ENCODE measurements around the gene UIMC1. TPM values are rescaled to one million over a fixed set of nuclear protein-coding genes. Genes with fewer than 3 reads are reported as not detected.
"Not testable (repeated sequence)": the region's sequence is repeated elsewhere in the genome, so short reads cannot be mapped to it uniquely, and the experiment has no call there.

UIMC1 gene
- 10 to 100 TPM; 46.5 to 50.5 TPM for total RNA-seq

DNA sequence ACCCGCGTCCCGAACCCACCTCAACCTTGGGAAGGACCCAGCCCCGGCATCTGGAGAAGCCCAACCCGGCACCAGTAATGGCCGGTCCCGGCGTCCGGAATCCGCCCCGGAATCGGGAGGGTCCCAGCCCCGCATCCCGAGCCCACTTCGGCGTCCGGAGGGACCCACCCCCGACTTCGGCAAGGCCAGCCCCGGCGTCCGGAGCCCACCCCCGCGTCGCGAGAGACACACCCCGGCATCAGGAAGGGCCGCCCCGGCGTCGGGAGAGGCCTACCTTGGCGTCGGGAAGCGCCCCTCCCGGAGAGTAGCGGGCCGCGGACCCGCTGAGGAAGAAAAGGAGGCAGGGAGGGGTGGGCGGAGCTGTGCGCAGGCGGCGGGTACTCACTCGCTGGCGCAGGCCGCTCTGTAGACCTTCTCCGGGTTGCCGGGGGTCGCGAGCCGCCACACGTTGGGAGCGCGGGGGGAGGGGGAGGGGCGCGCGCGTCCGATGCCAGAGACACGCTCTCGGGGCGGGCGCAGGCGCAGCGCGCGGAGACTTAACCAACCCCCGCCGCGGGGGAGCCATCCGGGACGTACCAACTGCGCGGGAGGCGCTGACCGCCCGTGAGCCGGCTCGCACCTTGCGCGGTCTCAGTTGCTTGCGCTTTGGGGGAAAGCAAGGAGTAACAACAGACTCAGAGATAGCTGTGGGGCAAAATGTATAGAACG lies at the start of gene UIMC1:
TSS of gene UIMC1 (minus strand) at position 515 of the 708 bp plus-strand sequence. CDS start 24,164 bp downstream, outside the sequence.
- CTCF ChIA-PET = interaction anchor here (0.6 to 2.5 kb wide), 6 partner anchors 10 to 346 kb away, joined by 3 to 16 read pairs (median 8); partner anchors contain the start of gene ZNF346
- no peaks in the 10 kb centered on the region for H3K27me3 Mint-ChIP-seq
- DNase-seq = peak; percentile 93
- H3K4me3 Mint-ChIP-seq = peak within 1 kb of the TSS; percentile 93
- POLR2A ChIA-PET = interaction anchor here (0.6 to 5.9 kb wide), 10 partner anchors 9 to 509 kb away, joined by 3 to 76 read pairs (median 4); partner anchors contain the start of gene ZNF346
- peak within 1 kb of the TSS; percentile 92 for H3K27ac Mint-ChIP-seq
- H3K4me1 Mint-ChIP-seq = peaks cover 33% of the 10 kb centered on the region
- H3K9me3 Mint-ChIP-seq = no peaks in the 10 kb centered on the region
- peaks cover 14% of the 10 kb centered on the region for H3K36me3 Mint-ChIP-seq (ENCODE audit: low read depth)

DNA sequence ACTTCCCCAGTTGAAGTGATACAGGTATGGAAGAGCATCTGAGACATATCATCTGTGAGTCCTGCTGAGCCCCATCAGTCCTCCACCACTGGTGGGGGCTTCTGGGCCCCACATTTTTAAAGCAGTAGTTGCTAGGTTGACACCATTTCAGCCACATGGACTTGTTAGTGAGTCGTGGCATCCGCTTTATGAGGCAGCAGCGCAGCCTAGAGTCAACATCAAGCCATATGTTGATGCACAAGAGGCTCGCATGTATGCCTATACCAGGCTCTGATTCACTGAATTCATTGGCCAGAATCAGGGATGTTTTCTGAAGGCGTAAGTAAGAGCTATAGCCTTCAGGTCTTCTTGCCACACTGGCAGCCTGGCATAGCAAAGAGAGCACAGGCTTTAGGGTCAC lies 42.7 kb upstream of the UIMC1 start:
- ChIA-PET POLR2A (no interaction called here), CTCF (interaction anchor here (0.7 kb wide), 1 partner anchor 388 kb away, joined by 4 read pairs; no protein-coding TSS in a partner anchor)
- Mint-ChIP-seq H3K4me3 (no peak overlapping the region), H3K27me3 (no peaks in the 10 kb centered on the region), H3K9me3 (no peaks in the 10 kb centered on the region), H3K27ac (no peak overlapping the region), H3K36me3 (ENCODE audit: low read depth) (peaks cover 40% of the 10 kb centered on the region), H3K4me1 (no peaks in the 10 kb centered on the region)
- no peak for DNase-seq

DNA sequence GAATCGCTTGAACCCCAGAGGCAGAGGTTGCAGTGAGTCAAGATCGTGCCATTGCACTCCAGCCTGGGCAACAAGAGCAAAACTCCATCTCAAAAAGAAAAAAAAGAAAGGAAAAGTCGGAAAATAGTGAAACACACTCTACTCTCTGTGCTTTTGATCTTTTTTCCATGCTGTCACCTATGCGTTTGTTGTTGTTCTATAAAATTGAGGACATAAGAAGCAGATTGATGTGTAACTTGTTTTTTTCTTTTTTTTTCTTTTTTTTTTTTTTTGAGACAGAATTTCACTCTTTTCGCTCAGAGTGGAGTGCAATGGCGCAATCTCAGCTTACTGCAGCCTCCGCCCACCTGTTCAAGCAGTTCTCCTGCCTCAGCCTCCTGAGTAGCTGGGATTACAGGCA lies 42.0 kb upstream of the UIMC1 start:
- H3K4me1 Mint-ChIP-seq, H3K27ac Mint-ChIP-seq, H3K27me3 Mint-ChIP-seq, H3K9me3 Mint-ChIP-seq, POLR2A ChIA-PET, H3K4me3 Mint-ChIP-seq, DNase-seq: not testable (repeated sequence)
- CTCF ChIA-PET = interaction anchor here (0.7 kb wide), 1 partner anchor 388 kb away, joined by 4 read pairs; no protein-coding TSS in a partner anchor
- peaks cover 43% of the 10 kb centered on the region for H3K36me3 Mint-ChIP-seq (ENCODE audit: low read depth)

DNA sequence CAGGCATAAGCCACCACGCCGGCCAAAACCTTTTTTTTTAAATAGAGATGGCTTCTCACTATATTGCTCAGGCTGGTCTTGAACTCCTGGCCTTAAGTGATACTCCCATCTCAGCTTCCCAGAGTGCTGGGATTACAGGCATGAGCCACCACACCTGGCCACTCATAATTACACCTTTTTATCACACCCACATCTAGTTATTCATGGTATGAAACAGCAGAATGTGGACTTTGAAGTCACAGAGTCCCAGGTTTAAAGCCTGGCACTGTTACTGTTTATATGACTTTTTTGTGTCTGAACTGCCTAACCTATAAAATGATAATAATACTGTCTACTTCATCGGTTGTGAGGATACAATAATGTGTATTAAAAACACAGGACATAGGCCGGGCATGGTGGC lies 39.1 kb upstream of the UIMC1 start:
- H3K4me3 Mint-ChIP-seq = no peak overlapping the region
- H3K9me3 Mint-ChIP-seq = no peaks in the 10 kb centered on the region
- peaks cover 48% of the 10 kb centered on the region for H3K36me3 Mint-ChIP-seq (ENCODE audit: low read depth)
- H3K27ac Mint-ChIP-seq = no peak overlapping the region
- ChIA-PET POLR2A (interaction anchor here (0.6 kb wide), 1 partner anchor 118 kb away, joined by 3 read pairs; no protein-coding TSS in a partner anchor), CTCF (no interaction called here)
- no peaks in the 10 kb centered on the region for H3K4me1 Mint-ChIP-seq
- H3K27me3 Mint-ChIP-seq = no peaks in the 10 kb centered on the region
- DNase-seq = no peak

DNA sequence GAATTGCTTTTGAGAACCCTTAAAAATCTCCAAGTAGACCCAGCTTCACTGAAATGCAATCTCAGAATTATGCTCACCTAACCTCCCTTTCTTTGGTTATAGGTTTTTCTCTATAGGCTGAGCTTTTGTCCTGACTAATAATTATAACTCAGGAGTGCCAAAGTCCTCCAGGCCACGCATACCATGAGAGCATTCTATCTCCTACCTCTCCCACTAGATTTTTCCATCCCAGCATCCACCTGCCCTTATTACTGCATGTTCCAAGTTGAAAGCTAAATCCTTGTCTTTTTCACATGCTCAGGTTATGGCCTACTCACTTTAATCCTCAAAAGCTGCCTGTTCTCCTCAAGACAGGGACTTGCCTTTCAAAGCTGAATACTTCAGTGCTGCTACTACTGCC lies 38.1 kb upstream of the UIMC1 start:
- POLR2A ChIA-PET = no interaction called here
- no peak overlapping the region for H3K27ac Mint-ChIP-seq
- H3K9me3 Mint-ChIP-seq = no peaks in the 10 kb centered on the region
- no peak for DNase-seq
- CTCF ChIA-PET = interaction anchor here (1.2 to 2.5 kb wide), 3 partner anchors 22 to 384 kb away, joined by 3 to 9 read pairs (median 6); no protein-coding TSS in a partner anchor
- no peak overlapping the region for H3K4me3 Mint-ChIP-seq
- no peaks in the 10 kb centered on the region for H3K27me3 Mint-ChIP-seq
- H3K4me1 Mint-ChIP-seq = no peaks in the 10 kb centered on the region
- peaks cover 43% of the 10 kb centered on the region for H3K36me3 Mint-ChIP-seq (ENCODE audit: low read depth)

DNA sequence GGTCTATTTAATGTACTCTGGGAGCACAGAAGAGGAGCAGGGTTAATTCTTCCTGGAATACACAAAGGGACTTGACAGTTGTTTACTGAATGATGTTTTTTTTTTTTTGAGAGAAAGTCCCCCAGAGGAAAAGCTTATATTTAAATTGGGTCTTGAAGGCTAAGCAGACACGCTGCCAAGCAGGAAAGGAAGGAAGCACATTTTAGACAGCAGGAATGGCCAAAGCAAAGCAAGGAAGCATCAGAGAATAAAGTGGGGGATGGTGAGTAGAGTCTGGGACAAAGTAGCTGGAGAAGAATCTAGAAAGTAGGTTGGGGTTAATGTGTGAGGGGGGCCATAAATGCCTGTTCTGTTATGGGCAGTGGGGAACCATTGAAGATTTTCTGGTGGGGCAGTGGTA lies 37.4 kb upstream of the UIMC1 start:
- Mint-ChIP-seq H3K27me3 (no peaks in the 10 kb centered on the region), H3K36me3 (ENCODE audit: low read depth) (peaks cover 40% of the 10 kb centered on the region), H3K4me1 (no peaks in the 10 kb centered on the region), H3K9me3 (no peaks in the 10 kb centered on the region), H3K4me3 (no peak overlapping the region), H3K27ac (no peak overlapping the region)
- DNase-seq = no peak
- POLR2A ChIA-PET = no interaction called here
- CTCF ChIA-PET = interaction anchor here (1.2 to 2.5 kb wide), 3 partner anchors 23 to 383 kb away, joined by 3 to 9 read pairs (median 6); no protein-coding TSS in a partner anchor

DNA sequence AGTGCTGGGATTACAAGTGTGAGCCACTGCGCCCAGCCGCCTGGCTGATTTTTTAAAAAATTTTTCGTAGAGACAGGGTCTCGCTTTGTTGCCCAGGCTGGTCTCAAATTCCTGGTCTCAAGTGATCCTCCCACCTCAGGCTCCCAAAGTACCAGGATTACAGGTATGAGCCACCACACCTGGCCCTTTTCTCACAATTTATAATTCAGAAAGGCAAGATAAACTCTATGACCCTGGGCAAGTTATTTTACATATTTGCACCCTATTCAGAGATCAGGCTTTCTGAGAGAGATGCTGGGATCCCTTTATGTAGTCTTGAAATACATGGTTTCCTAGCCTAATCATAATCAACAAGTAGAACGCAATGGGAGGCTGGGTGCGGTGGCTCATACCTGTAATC lies 36.5 kb upstream of the UIMC1 start:
- no peak for DNase-seq
- ChIA-PET CTCF (interaction anchor here (1.5 to 2.5 kb wide), 2 partner anchors 29 to 382 kb away, joined by 6 to 9 read pairs; no protein-coding TSS in a partner anchor), POLR2A (no interaction called here)
- H3K9me3 Mint-ChIP-seq = no peaks in the 10 kb centered on the region
- no peaks in the 10 kb centered on the region for H3K4me1 Mint-ChIP-seq
- no peak overlapping the region for H3K4me3 Mint-ChIP-seq
- H3K36me3 Mint-ChIP-seq (ENCODE audit: low read depth) = peaks cover 39% of the 10 kb centered on the region
- H3K27ac Mint-ChIP-seq = no peak overlapping the region
- H3K27me3 Mint-ChIP-seq = no peaks in the 10 kb centered on the region

DNA sequence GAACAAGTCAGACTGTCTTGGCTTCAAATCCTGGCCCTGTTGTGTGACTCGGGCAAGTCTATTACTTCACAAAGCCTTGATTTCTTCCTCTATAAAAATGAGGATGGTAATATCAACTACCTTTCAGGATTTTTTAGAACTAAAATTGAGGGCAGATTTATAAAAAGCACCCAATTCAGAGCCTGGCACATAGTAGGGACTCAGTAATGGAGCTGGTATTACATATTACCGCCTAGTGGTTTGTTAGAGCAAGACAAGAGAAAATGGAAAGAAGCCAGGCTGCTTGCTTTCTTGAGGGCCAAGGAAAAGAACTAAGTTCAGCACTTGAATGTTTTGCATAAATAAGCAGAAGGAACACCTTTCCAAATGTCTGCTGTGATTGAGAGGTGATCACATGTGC lies 35.4 kb upstream of the UIMC1 start:
- POLR2A ChIA-PET = no interaction called here
- CTCF ChIA-PET = no interaction called here
- no peaks in the 10 kb centered on the region for H3K27me3 Mint-ChIP-seq
- H3K4me3 Mint-ChIP-seq = no peak overlapping the region
- no peak for DNase-seq
- H3K27ac Mint-ChIP-seq = no peak overlapping the region
- no peaks in the 10 kb centered on the region for H3K4me1 Mint-ChIP-seq
- no peaks in the 10 kb centered on the region for H3K9me3 Mint-ChIP-seq
- peaks cover 36% of the 10 kb centered on the region for H3K36me3 Mint-ChIP-seq (ENCODE audit: low read depth)

DNA sequence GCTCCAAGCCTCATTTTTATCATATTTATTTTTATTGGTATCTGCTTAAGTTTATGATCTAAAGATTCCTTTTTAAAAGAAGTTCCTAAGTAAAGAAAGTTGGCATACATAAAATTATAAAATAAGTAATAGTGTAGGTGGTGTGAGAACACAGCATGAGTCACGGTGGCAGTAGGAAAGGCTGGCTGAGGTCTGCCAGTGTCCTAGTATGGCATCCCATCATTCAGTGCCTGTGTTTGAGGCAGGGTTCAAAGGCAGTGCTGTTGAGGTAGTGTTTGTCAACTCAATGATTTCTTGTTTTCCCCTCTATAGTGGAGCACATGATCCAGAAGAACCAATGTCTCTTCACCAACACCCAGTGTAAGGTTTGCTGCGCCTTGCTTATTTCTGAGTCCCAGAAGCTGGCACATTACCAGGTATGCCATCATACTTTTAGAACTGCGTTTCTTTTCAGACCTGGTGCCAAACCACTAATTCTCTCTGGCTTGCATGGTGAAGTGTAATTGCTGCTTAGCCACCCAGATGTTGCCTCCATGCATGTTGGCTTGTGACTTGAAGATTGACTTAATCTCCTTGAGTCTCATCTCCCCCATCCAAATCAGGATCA lies 34.3 kb upstream of the UIMC1 start:
- ChIA-PET POLR2A (no interaction called here), CTCF (no interaction called here)
- Mint-ChIP-seq H3K27ac (no peak overlapping the region), H3K27me3 (no peaks in the 10 kb centered on the region), H3K9me3 (no peaks in the 10 kb centered on the region), H3K4me3 (no peak overlapping the region), H3K36me3 (ENCODE audit: low read depth) (peaks cover 41% of the 10 kb centered on the region), H3K4me1 (peaks cover 7% of the 10 kb centered on the region)
- DNase-seq = no peak

DNA sequence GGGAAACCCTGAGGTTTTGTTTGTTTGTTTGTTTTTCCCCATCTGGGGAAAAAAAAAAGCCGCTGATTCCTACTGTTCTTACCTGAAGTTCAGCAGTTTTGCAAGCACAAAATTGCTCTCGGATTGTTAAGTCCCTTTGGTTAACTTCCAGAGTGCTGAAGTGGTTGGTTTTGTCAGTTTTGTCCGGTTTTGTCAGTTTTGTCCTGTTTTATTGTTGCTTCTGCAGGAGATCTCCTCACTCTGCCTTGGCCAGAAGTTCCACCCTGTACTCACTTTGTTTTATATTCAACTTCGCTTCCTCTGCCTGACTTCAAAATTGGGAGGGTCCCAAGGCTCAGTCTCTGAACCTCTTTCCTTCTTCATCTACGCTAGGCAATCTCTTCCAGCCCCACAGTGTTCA lies 30.3 kb upstream of the UIMC1 start:
- no peak overlapping the region for H3K27ac Mint-ChIP-seq
- peaks cover 8% of the 10 kb centered on the region for H3K4me1 Mint-ChIP-seq
- H3K27me3 Mint-ChIP-seq = no peaks in the 10 kb centered on the region
- H3K4me3 Mint-ChIP-seq = no peak overlapping the region
- no peaks in the 10 kb centered on the region for H3K9me3 Mint-ChIP-seq
- DNase-seq = no peak
- ChIA-PET CTCF (interaction anchor here (1.3 kb wide), 1 partner anchor 34 kb away, joined by 3 read pairs; no protein-coding TSS in a partner anchor), POLR2A (no interaction called here)
- H3K36me3 Mint-ChIP-seq (ENCODE audit: low read depth) = peaks cover 21% of the 10 kb centered on the region

DNA sequence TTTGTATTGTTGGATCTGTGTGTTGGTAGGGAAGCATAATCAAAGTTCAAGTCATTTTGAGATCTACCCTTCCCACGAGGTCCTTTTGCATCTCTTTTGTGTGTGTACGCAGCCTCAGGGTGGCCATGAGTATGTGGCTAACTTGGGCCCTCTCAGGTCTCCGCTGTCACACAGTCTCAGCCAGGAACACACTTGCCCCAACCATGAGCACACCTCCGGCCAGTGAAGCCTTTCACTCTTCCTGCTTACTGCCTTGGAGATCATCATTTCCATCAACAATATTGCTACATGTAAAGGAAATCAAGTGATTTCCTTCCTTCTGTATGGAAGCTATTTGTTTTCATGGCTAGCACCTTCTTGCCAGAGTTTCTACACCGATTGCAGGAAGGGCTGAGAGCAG lies 29.9 kb upstream of the UIMC1 start:
- H3K27me3 Mint-ChIP-seq = no peaks in the 10 kb centered on the region
- ChIA-PET POLR2A (no interaction called here), CTCF (no interaction called here)
- H3K27ac Mint-ChIP-seq = no peak overlapping the region
- no peak overlapping the region for H3K4me3 Mint-ChIP-seq
- H3K9me3 Mint-ChIP-seq = no peaks in the 10 kb centered on the region
- H3K4me1 Mint-ChIP-seq = peaks cover 10% of the 10 kb centered on the region
- DNase-seq = no peak
- peaks cover 19% of the 10 kb centered on the region for H3K36me3 Mint-ChIP-seq (ENCODE audit: low read depth)

DNA sequence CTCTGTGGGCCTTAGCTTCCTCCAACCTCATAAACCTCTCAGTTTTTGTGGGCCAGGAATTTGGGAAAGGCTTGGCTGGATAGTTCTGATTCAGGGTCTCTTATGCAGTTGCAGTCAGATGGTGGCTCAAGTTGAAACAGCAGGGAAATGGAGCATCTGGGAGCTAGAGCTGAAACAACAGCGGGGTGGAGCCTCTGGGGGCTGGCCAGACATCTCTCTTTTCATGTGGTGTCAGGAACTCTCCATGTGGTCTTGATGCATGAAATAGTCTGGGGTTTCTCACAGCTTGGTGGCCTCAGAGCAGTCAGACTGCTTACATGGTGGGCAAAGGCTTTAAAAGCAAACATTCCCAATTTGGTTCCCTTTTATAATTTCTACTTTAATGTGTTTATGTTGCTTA lies 29.4 kb upstream of the UIMC1 start:
- no peak overlapping the region for H3K27ac Mint-ChIP-seq
- no peak for DNase-seq
- peaks cover 12% of the 10 kb centered on the region for H3K4me1 Mint-ChIP-seq
- H3K36me3 Mint-ChIP-seq (ENCODE audit: low read depth) = peaks cover 18% of the 10 kb centered on the region
- H3K9me3 Mint-ChIP-seq = no peaks in the 10 kb centered on the region
- no peaks in the 10 kb centered on the region for H3K27me3 Mint-ChIP-seq
- no peak overlapping the region for H3K4me3 Mint-ChIP-seq
- POLR2A ChIA-PET = no interaction called here
- CTCF ChIA-PET = no interaction called here

DNA sequence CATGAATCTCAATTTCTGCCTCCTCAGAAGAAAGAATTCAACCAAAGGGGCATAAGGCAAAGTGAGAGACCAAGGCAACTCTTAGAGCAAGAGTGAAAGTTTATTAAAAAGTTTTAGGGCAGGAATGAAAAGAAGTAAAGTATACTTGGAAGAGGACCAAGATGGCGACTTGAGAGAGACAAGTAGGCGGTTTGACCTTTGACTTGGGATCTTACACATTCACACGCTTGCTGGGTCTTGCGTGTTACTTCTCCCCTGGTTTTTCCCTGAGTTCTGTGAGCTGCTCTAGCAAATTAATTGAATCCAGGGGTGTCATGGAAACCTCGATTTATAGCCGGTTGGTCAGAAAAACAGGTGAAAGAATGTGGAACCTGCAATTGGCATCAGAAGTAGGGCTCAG lies 22.9 kb upstream of the UIMC1 start:
- Mint-ChIP-seq H3K9me3 (peaks cover 3% of the 10 kb centered on the region), H3K27me3 (no peaks in the 10 kb centered on the region), H3K4me3 (no peak overlapping the region), H3K27ac (no peak overlapping the region), H3K4me1 (peaks cover 16% of the 10 kb centered on the region), H3K36me3 (ENCODE audit: low read depth) (peaks cover 51% of the 10 kb centered on the region)
- ChIA-PET CTCF (no interaction called here), POLR2A (no interaction called here)
- no peak for DNase-seq

All from activated CD4-positive, alpha-beta memory T cell treated with anti-CD3 and anti-CD28 coated beads, Interleukin-2, amount 10 ng/mL, durations not matched to agents 7 days and 5 days (primary cell).